NAMALWA (cell line): ENCODE data around the gene CCDC87.

Experiments used
- DNase-seq: peaks from one replicate; pipeline ENCODE4 v3.0.0-alpha.2; 2015; ENCODE audit warnings: low spot score

CCDC87 gene

DNA sequence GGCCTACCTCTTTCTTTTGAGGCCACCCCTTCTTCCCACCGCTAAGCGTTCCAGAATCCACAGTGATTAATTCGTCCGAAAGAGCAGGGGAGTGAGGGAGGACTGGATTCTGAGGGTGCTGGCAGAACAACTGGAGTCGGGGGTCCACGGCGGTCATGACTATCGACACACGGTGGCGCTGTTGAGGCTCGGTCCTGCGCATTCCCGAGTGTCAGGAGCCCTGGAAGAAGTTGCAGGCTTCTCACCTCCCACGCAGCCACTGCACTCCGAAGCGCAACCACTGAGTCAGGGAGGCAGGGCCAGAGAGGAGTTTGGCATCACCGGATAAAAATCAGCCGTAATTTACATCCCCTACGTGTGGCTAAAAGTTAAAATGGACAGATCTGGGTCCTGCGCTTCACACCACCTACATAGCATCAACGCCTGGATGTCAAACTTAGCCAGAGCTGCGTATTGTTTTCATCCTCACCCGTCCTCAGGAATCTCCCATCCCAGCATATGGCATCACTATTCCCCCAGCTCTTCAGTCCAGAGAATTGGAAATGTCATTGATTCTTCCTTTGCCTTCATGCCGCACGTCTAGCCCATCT is 13.8 kb downstream of the CCDC87 start:
- DNase-seq: peak; percentile 63

GRCh38 chr11:66570850-66571180 is 22.0 kb downstream of the CCDC87 start:
- no peak for DNase-seq

GRCh38 chr11:66570079-66570849 is 22.6 kb downstream of the CCDC87 start:
- DNase-seq: no peak

GRCh38 chr11:66569076-66569475 is 23.8 kb downstream of the CCDC87 start:
- DNase-seq: no peak

DNA sequence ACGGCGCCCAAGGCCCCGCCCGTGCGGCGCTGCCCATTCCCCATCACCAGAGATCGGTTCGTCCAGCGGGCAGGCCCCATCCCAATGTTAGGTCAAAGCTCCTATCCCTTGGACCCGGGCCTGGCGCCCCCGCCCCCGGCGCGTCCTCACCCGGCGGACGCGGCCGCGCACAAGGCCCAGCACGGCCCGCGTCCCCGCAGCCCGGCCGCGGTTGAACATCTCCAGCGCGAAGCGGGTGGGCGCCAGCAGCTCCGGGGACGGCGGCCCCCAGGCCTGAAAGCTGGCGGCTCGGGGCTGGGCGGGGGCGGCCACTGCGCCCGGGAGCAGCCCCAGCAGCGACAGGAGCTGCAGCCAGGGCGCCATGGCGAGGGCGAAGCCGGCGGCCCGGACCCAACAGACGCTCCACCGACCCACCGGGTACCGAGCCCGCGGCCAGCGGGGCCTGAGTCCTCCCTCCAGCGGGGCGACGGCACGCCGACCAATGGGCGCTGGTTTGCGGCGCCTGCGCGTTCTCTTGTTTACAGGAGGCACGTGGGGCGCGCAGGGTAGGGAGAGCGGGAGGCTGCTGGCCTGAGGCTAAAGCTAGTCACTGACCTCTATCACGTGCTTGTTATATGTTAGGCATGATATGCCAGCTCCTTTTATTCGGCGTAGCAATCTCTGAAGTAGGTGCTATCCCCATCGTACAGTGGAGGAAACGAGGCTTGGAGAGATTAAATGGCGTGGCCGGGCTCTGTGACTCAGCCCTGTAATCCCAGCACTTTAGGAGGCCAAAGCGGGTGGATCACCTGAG is 24.5 kb downstream of the CCDC87 start, which contains the start of gene CTSF:
TSS of gene CTSF (minus strand) at position 483 of the 793 bp plus-strand sequence. CDS start at position 363, 120 bp downstream.
- no peak for DNase-seq

- no peak for DNase-seq
Measured at GRCh38 chr11:66567787-66568123, 25.1 kb downstream of the CCDC87 start.

GRCh38 chr11:66566221-66566620 is 26.6 kb downstream of the CCDC87 start:
- no peak for DNase-seq

GRCh38 chr11:66564984-66565383 is 27.9 kb downstream of the CCDC87 start:
- no peak for DNase-seq

DNA sequence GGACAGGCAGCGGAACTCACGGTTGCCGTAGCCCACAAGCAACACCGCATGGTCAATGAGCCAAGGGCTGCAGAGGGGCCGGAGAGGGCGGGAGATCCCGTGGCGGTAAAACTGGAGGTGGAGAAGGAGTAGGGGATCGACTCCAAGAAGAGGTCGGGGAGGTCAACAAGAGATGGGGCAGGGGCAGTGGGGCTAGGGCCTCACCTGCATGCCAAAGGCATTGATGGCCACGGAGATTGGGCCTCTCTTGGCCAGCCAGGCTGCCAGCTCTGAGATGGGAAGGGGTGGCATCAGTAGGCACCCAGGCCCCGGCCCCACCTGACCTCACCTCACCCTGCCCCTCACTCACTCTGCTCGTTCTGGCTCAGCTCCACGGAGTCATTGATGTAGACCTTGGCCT is 28.3 kb downstream of the CCDC87 start:
- DNase-seq: no peak

GRCh38 chr11:66563832-66564231 is 29.0 kb downstream of the CCDC87 start:
- no peak for DNase-seq

DNA sequence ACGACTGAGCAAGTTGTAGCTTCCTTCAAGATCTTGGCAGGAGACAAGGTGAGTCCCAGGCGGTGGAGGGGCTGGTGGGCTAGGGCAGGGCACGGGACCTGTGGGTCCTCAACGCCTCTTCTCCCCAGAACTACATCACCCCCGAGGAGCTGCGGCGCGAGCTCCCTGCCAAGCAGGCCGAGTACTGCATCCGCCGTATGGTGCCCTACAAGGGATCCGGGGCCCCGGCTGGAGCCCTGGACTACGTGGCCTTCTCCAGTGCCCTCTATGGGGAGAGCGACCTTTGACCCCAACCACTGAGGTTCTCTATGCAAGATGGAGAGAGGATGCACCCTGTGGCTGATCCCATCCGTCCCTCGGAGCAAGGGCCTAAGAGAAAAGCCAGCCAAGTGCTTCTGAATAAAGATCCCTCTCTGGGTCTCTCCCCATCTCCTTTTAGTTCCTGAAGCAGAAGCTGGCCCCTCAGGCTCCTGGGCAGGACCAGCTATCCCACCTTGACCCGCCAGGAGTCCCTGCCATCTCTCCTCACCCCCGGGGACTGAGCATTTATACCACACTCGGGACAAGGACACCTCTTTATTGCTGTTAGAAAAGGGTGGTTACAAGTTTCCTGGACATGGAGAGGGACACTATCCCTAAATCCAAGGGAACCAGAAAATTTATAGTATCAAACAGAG is 29.8 kb downstream of the CCDC87 start:
- DNase-seq: no peak

- no peak for DNase-seq
Measured at GRCh38 chr11:66562275-66562674, 30.6 kb downstream of the CCDC87 start.

DNA sequence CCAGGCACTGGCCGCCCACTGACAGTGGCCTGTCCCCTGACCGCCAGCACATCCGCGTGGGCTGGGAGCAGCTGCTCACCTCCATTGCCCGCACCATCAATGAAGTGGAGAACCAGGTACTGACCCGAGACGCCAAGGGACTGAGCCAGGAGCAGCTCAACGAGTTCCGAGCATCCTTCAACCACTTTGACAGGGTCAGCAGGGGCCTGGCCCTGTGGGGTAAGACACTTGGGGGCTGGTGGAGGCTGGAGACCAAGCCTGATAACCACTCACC is 31.0 kb downstream of the CCDC87 start:
- DNase-seq: no peak

DNA sequence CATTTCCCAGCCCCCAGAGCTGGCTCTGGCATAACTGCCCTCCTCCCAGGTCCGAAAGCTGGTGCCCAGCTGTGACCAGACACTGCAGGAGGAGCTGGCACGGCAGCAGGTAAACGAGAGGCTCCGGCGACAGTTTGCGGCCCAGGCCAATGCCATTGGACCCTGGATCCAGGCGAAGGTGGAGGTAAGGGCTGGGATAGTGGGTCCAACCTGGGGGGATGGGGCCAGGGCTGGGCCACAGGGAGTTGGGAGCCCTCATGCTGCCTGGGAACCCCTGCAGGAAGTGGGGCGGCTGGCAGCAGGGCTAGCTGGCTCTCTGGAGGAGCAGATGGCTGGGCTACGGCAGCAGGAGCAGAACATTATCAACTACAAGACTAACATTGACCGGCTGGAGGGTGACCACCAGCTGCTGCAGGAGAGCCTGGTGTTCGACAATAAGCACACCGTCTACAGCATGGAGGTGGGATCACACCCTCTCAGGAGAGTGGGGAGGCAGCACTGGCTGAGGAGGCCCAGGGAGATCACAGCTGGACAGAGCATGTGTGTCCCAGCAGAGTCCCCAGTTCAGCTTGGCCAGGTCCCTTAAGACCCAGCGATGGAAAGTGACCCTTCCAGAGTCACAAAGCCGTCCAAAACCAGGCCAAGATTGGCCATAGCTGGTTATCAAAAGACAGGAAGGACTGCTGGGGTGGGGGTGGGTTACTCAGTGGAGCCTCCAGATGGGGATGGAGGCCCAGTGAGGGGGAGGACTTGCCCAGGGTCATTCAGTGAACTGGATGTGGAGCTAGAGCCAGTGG is 31.5 kb downstream of the CCDC87 start:
- no peak for DNase-seq

GRCh38 chr11:66559866-66560676 is 32.8 kb downstream of the CCDC87 start:
- DNase-seq: no peak

DNA sequence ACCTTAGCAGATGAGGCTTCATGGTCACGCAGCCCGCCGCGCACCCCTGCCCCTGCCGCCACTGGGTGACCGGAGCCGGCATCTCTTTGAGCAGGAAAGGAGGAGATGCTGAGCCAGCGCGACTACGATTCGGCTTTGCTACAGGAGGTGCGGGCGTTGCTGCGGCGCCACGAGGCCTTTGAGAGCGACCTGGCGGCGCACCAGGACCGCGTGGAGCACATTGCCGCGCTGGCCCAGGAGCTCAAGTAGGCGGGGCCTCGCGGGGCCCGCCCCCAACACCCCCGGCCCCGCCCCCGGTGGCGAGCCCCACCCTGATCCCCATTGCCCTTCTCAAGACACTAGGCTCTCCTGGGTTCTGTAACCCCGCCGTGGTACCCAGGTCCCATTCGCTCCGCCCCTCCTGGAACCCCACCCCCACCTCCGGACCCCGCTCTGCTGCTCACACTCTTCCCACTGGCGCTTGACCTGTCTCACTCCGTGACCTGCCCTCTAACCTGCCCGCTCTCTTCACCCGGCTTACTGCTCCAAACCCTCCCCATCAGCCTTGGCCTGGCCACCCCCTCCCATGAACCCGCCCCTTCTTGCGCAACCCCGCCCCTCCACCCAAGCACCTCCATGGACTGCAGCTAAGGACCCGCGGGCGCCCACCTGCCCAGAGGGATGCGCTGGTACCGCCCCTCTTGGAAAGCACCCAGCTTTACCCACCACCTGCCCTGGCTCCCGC is 33.6 kb downstream of the CCDC87 start:
- DNase-seq: no peak

- DNase-seq: no peak
Measured at GRCh38 chr11:66557733-66558326, 35.0 kb downstream of the CCDC87 start.

DNA sequence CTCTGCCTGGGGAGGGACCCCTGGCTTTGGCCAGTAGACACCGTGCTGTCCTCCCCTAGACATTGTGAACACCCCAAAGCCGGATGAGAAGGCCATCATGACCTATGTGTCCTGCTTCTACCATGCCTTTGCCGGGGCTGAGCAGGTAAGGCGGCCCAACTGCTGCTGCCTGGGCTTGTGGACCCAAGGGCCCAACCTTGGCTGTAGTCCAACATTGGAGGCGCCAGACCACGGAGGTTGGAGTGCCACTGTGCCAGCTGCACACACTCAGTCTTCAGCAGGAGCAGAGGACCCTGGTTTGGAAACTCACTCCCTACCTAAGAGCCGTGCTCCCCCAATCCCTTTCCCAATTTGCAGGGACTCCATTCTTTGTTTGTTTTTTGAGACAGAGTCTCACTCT is 36.8 kb downstream of the CCDC87 start:
- no peak for DNase-seq

DNA sequence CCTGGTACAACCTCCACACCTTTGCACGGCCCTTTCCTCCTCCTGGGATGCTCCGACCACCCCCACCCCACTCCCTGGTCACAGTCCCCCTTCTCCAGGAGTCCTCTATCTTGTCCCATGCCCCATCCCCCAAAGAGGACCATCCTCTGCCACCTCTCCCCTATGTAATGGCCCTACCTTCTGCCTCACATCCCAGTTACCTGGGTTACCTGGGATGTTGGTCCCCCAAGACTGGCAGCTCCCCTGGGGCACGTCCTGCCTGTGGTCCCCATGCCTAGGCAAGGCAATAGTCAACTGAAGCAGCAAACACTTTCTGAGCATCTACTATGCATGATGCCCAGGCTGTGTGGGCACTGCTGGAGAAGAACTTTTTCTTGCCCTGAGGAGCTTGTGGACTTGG is 37.4 kb downstream of the CCDC87 start:
- DNase-seq: no peak

DNA sequence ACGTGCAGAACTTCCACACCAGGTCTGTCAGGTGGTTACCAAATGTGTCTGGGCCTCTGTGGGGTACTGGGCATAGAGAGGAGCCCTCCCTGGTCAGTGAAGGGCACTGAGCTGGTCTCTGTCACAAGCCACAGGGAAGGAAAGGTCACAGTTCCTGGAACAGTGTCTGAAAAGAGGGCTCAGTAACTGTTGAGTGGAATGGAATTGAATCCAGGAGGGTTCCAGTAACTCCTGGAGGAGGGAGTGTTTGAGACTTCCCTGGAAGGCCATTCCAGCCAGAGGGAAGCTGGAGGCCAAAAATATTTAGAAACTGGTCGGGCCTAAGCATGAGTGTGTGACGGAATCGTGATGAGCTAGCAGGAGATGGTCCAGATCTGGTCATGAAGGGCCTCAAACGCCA is 38.3 kb downstream of the CCDC87 start:
- DNase-seq: no peak
